Measurements from ENCODE around the gene XRCC1.
"Not testable (repeated sequence)": the region's sequence is repeated elsewhere in the genome, so short reads cannot be mapped to it uniquely, and the experiment has no call there.

XRCC1 gene, protein sequence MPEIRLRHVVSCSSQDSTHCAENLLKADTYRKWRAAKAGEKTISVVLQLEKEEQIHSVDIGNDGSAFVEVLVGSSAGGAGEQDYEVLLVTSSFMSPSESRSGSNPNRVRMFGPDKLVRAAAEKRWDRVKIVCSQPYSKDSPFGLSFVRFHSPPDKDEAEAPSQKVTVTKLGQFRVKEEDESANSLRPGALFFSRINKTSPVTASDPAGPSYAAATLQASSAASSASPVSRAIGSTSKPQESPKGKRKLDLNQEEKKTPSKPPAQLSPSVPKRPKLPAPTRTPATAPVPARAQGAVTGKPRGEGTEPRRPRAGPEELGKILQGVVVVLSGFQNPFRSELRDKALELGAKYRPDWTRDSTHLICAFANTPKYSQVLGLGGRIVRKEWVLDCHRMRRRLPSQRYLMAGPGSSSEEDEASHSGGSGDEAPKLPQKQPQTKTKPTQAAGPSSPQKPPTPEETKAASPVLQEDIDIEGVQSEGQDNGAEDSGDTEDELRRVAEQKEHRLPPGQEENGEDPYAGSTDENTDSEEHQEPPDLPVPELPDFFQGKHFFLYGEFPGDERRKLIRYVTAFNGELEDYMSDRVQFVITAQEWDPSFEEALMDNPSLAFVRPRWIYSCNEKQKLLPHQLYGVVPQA

DNA sequence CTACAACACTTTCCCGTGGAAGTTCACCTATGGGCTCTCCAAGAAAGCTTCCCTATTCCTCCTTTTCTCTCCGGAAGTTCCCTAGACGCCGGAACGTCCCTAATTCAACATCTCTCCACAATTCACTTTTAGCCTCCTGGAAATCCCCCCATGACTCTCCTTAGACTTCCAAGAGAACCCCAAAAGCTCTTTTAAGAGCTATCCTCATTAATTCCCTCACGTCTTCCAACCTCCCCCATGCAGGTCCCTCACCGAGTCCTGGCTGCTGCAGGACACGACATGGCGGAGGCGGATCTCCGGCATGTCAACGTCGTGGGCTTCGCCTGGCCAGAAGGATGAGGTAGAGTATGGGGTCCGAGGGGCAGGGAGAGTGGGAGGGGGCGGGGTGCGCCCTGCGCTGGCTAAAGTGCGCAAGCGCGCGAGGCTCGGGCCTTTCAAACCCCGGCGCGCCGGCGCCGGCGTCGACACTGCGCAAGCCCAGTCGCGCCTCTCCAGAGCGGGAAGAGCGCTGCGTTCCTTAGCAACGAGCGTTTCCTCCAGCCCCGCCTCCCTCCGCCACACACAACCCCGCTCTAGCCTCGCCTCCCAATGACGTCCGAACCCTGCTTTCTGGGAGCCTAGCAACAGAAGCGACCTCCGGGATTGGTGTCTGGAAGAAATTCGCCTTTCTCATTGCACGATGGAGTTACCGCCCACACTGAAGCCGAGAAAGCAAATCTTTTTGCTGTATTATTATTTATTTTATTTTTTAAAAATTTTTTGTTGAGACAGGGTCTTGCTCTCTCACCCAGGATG is at the start of gene XRCC1, which contains the start of gene PINLYP:
TSS of gene XRCC1 (minus strand) at position 372 of the 795 bp plus-strand sequence. CDS start at position 303, 69 bp downstream.
TSS of gene PINLYP (plus strand) at position 646 of the 795 bp plus-strand sequence. CDS start 1,391 bp downstream, outside the sequence.
- FAIRE-seq = peak; percentile 99

DNA sequence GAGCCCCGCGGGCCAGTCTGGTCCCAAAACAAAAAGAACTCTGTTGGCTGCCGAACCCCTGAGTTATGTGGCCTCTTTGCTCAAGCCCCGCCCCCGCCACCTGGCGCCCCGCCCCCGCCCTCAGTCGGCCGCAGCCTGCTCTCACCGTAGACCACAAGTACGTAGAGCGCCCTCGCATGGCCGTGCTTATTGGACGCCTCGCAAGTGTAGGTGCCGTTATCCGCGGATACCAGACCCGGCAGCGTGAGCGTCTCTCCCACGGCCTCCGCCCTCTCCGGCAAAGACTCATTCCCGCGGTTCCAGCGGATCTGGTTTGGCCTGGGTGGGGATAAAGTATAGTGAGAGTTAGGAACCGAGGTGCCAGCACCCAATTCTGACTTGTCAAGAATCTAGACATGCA is 49.6 kb upstream of the XRCC1 start:
- no peak for FAIRE-seq

DNA sequence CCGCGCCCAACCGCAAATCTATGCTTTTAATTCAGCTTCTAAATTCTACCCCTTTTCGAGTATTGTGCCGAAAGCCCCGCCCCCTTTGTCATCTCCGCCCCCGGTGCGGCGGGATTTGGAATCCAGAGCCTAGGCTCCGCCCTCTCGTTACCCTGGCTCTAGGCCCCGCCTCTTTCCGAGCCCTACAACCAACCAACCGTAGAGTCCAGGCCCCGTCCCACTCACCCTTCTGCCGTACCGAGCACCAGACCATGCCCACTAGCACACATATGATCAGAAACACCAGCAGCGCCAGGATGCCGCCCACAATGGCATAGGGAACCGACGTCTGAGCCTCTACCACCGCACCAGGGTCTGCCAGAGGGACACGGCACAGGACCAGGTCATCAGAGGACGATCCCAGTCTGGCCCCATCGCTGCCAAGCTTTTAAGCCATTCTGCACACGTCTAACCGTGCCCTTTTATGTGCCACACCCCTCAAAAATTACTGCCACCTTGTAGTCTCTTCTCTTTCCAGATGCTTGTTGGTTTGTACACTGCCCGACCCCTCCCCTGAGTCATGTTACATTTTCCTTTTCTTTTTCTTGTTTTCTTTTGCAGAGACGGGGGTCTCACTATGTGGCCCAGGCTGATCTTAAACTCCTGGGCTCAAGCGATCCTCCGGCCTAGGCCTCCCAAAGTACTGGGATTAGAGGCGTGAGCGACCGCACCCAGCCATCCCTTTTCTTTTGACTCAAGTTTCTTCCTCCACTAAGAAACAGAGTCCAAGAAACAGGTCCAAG is 48.8 kb upstream of the XRCC1 start:
- no peak for FAIRE-seq

DNA sequence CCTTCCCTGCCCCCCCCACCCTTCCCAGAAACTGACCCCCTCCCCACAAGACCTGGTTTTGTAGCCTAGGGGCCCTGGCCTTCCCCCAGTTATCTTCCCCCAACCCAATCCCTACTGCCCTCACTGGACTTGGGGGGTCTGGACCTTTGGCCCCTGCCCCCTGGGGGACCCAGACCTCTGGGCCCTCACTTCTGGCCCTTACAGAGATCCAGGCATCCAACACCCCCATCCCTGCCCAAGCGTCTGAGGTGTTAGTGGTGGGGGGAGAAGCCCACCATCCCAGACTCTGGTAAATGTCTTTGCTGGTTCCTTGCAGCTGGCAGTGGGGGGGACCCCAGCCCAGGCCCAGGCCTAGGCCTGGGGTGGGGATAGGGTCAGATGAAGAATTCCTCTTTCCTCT is 47.6 kb upstream of the XRCC1 start:
- no peak for FAIRE-seq

DNA sequence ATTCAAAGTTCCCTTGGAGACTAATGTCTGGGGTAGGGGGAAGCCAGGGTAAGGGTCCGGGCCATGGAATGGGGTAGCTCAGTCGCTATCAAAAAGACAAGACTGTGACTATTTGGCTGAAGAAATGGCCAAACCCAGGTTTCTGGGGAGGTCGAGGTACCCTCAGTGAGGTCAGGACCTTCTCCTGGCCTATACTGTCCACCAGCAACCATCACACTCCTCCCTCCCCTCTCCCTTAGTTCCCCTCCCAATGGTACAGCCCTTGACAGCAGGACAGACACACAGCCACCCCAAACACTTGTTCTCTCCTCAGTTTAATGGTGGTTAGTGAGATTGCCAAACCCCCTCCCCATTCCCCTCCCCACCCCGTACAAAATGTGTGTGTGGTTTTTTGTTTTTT is 46.7 kb upstream of the XRCC1 start:
- FAIRE-seq = no peak

DNA sequence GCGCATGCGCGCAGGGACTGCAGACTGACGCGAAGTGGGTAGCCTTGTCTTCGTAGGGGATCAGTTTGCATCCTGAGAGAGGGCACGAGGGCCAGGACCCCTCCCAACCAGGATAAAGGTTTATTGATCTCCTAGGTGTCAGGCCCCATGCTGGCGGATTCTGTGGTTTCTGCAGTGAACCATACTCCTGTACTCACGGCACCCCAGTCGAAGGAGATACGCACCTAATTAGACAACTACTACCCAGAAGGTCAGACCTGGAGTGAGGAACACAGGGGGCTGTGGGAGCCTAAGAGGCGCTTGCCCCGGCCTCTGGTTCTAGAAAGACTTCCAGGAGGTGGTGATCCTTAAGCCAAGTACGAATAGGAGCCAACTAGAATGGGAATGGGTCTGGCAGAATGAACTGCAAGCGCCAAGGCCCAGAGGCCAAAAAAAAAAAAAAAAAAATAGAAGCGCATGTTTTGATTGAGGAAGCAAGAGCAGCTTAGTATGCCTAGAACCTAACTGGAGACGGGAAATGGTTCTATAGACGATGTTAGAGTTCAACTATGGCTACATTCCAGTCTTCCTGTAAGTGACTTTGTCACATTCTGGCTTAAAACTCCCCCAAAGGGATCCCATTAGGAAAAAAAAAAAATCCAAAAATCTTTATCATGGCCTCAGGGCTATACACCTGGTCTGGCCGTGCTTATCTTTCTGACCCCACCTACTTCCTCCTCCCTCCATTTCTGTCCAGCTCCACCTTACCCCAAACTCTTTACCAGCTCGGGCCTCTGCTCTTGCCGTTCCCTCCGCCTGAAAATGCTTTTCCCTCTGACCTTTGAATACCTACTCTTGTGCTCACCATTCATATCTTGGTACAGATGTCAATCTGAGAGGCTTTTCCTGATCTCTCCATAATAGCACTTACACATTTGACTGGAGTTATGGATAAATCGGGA is 45.0 kb upstream of the XRCC1 start:
- FAIRE-seq = peak; percentile 41

DNA sequence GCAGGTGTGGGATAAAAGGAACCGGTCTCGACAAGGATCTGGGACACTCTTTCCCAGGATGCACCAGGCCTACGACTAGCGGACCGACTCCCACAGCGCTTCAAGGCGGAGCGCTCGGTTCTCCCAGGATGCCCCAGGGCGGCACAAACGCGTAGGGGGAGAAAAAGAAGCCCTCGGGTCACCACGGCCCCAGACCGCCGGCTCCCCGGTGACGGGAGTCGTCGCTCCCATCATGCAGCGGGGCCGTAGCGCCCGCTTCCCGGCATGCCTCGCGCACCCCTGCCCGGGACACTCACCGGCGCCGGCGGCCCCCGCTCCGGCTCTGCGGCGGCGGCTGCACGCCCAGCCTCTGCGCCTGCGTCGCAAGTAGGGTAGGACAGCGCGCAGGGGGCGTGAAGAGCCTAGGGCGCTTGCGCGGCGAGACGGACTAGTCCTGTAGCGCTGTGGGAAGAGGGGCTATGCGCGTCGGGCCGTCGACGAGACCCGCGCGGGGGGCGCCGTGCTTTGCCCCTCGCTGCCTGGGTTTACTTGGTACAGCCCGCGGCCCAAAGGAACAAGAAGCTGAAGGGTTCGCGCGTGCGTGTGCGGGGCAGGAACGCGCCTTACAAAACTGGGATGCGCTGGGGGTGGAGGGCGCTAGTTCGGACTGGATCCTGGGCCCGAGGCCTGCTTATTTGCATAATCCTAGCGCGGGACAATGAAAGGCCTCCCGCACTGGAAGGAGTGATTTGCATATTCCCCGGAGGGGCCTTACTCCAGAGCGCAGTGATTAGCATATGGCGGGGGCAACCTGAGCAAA is 44.1 kb upstream of the XRCC1 start, which contains the start of gene ZNF428:
TSS of gene ZNF428 (minus strand) at position 368 of the 799 bp plus-strand sequence. CDS start 5,325 bp downstream, outside the sequence.
- peak; percentile 94 for FAIRE-seq

DNA sequence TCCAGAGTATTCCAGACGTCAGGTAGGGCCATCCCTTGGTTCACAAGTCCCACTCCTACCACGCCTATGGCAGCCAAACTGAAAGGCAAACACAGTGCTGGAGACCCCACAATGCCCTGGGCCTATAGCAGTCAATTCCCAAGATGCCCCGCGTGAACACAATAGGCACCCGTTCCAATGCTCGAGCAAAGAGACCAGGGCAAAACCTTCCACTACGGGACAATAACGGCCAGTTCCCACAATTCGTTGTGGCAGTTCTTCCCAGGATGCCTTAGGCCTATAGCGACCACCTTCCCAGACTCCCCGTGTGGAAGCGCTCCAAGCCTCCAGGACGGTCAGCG is 43.6 kb upstream of the XRCC1 start:
- FAIRE-seq = no peak

DNA sequence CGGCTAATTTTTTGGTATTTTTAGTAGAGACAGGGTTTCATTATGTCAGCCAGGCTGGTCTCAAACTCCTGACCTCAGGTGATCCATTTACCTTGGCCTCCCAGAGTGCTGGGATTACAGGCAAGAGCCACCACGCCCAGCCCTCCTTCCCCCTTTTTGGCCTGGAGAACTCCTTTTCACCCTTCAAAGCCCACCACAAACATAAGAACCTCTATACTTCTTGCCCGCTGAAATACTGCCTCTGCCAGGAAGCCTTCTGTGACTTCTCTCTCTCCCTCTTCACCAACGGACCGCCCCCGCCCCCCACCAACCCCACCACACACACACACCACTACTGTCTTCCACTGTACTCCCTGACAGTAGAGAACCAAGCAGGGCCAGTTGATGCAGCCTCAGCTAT is 41.6 kb upstream of the XRCC1 start:
- no peak for FAIRE-seq

DNA sequence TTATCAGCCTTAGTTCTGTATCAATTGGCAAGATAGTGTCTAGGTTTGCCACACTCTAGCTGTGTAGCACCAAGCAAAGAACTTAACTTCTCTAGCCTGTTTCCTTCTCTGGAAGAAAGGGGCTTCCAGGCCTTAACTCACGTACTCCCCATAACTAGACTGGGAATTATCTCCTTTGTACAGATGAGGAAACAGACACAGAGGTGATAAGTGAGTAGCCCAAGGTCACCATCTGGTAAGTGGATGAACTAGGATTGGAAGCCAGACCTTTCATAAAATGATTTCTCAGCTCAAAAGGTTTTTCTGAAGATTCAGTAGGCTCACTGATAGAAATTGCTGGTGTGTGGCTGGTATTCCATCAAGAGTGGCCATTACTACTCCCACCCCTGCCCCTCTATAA is 41.0 kb upstream of the XRCC1 start:
- no peak for FAIRE-seq

DNA sequence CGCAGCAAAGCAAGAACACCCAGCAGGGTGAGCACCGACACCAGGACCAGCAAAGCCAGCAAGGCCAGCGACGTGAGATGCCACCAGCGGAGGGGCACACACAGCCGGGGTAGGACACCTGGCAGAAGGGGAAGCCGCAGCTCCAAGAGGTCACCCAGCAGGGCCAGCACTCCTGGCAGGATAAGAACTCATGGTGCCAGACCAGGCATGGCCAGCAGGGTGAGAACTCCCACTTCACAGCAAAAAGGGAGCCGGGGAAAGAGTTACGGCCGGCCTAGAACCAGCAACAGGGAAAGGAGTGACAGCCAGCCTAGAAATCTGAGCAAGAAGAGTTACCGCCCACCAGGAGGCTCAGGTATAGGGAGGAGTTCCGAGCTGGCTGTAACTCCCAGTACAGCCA is 37.0 kb upstream of the XRCC1 start:
- no peak for FAIRE-seq

DNA sequence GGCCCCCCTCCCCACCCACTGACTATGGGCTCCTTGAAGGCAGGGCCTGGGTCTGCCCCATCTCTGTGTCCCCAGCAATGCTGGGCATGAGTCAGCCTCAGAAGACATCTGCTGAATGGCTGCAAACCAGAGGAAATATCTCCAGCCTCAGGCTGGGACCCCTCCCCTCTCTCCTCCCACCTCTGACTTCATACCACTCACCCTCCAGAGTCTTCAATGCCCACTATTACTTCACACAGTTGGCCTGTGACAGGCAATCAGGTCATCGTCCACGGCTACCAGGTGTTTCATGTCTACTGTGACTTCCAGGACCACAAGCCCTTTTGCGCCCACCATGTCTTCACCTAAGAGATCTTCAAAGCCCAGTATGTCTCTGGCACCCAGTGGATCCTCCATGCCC is 36.5 kb upstream of the XRCC1 start, which contains the start of gene SRRM5:
TSS of gene SRRM5 (plus strand) at position 301 of the 400 bp plus-strand sequence. CDS start at position 335, 34 bp downstream.
- no peak for FAIRE-seq

DNA sequence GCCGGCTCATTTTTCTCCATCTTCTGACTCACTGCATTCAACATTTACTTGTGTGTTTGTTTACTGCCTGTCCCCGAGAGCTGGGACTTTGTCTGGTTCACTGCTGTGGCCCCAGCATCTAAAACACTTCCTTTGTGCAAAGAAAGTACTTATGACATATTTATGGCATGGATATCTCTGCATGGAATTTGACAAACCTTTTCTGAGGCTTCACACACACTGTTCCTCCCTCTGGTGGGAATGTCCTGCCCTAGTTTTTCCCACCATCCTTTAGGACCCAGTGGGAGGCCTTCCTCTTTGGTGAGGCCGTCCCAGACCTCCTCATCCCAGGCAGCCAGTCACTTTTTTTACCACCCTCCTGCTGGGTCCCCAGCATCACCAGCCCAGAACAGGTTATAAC is 35.2 kb upstream of the XRCC1 start:
- FAIRE-seq = no peak

DNA sequence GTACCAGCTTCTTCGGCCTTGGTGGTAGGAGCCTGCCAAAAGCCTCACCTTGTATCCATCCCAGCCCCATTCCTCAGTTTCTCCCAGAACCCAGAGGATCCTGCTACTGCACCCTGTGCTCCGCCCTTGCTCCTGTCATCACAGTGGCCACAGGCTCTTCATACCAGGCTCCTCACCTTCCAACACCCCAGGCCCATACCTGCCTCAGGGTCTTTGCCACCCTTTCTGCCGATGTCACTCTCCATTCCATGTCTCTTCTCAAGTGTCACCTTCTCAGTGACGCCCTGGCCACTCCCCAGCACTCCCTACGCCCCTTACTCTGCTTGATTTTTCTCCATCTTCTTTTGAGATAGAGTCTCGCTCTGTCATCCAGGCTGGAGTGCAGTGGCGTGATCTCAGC is 34.5 kb upstream of the XRCC1 start:
- FAIRE-seq = no peak

DNA sequence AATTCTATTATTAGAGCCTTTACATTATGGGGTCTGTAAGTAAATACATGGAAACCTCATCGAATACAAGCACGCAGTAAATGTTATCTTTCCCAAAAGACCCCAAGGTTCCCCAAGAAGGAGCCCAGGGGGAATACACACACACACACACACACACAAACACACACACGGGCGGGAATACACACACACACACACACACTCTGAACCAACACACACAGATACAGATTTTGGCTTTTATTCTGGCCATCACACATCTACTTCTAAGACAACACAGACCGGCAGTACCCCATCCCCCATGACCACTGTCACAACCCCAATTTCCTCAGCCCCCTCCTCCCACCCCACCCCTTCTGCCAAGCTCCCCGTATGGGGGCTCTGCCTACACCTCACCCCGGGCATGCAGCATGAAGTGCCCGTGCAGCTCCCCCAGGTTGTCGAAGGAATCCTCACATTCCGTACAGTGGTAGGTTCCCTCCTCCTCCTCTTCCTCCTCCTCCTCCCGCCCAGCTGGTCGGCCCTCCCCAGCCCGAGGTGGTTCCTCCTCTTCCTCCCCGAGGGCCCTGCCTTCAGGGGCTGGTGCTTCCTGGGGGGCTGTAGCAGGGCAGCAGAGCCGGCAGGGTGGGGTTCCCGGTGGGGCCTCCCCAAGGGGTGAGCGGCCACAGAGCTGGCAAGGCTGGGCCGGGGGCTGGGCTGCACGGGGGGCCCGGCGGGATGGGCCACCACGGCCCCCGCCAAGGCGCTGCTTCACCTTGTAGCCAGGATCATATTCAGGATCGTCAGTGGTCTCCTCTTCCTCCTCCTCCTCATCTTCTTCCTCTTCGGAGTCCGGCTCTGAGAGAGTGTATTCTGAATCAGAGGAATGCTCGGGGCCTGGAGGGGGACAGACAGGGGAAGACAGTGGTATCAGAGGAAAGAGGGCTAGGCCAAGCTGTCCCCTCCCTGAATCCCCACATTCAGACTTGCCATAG is 32.2 kb upstream of the XRCC1 start:
- FAIRE-seq = no peak

DNA sequence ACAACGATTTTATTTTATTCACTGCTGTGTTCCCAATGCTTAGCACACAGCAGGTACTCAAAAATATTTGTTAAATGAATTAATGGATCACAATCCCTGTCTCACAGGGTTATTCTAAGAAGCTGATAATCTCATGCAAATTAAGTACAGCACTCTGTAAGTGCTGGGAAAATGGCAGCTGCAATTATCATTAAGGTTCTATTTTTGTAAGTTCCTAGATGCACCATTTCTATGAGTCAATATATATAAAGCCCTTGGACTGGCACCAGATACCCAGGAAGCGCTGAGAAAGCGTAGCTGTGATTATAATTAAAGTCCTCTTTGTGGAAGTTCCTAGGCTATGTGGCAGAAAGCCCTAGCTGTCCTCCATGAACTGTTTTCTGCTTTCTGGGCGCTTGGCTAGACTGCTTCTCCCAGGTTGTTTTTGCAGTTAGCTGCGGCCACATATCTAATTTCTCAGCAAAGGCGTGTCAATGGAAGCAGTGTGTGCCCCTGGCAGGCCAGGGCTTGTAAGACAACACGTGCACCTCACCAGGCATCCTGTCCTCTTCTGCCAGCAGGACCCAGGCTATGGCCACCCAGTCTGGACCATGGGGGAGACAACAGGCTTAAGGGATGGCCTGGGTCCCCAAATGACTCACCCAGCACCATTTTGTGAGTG is 31.4 kb upstream of the XRCC1 start:
- FAIRE-seq = no peak

DNA sequence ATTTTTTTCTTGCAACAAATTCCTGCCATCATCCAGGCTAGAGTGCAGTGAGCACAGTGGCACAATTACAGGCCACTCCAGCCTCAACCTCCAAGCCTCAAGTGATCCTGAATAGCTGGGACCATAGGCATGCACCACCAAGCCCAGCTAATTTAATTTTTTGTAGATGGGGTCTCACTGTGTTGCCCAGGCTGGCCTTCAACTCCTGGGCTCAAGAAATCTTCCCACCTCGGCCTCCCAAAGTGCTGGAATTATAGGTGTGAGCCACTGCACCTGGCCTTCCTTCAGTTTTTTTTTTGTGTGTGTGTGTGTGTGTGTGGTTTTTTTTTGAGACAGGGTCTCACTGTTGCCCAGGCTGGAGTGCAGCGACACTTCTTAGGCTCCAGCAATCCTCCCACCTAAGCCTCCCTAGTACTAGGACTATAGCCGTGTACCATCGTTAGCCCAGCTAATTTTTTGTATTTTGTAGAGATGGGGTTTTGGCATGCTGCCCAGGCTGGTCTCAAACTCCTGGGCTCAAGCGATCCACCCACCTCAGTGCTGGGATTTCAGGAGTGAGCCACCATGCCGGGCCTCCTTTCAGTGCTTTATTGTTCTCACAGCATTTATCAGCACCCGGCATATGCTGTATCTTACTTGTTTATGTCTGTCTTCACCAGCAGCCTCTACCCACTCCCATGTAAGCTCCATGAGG is 30.7 kb upstream of the XRCC1 start:
- FAIRE-seq = no peak

DNA sequence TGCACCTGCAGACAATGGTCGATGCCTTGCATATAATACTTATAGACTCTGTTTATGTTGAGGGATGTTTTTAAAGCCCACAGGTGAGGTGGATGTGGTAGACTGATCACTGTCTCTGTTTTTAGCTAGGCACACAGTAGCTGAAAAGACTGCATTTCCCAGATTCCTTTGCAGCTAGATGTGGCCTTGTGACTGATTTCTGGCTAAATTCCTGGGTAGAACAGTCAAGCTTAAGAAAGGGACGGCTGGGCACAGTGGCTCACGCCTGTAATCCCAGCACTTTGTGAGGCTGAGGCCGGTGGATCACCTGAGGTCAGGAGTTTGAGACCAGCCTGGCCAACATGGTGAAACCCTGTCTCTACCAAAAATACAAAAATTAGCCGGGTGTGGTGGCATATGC is 25.0 kb upstream of the XRCC1 start:
- FAIRE-seq = not testable (repeated sequence)
